ENCODE data around the gene AXIN1. TPM values are rescaled to one million over a fixed set of nuclear protein-coding genes. Genes with fewer than 3 reads are reported as not detected.
"Not testable (repeated sequence)": the region's sequence is repeated elsewhere in the genome, so short reads cannot be mapped to it uniquely, and the experiment has no call there.

The AXIN1 gene
- total RNA-seq, 2 donors from 2014 or later = 32.8 to 38.4 TPM

DNA sequence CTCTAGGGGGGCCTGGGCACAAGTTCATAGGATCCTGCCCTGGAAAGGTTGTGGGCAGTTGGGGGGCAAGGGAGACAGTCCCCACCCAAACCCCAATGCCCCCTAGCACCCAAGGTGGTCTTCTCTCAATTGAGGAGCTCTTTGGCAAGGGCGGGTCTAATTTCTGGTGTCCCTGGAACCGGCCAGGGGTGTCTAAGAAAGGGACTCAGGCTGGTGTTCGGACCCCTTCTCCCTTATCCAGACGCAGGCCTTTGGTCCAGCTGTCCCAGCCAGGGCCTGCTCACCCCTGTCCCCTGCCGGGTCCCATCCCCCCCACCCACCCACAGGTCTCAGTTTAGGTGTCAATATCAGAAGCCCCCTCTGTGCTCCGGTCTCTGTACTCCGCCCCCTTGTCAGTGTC is 73.0 kb downstream of the AXIN1 start:
- intact Hi-C loops (cut with DNase I, micrococcal nuclease) = no loop called here
- no peak for ATAC-seq

DNA sequence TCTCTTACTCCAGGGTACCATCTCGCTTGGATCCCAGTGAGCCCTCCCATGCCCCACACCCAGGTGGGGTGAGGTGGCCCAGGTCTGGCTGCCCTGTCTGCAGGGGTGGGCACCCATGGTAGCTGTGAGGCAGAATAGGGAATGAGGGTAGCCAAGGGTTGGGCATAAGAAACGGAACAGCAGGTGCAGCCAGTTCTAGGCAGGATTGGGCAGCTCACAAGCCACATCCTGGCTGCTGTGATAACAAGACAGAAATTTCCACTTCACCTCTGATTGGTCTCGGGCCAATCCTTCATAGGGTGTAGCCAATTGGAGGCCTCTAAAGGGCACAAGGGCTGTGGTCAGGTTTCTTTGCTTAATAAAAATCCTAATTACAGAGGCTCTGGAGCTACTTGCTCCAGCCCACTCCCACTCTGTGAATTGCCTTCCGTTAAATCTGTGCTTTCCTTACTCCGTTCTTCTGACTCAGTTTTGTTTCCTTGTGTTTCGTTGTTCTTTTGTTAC is 73.6 kb downstream of the AXIN1 start:
- peak; percentile 35 for ATAC-seq
- intact Hi-C loops (cut with DNase I, micrococcal nuclease) = no loop called here
- no peak for DNase-seq

More for the DNA sequence above, 73.0 kb downstream of the AXIN1 start:
- DNase-seq = no peak

DNA sequence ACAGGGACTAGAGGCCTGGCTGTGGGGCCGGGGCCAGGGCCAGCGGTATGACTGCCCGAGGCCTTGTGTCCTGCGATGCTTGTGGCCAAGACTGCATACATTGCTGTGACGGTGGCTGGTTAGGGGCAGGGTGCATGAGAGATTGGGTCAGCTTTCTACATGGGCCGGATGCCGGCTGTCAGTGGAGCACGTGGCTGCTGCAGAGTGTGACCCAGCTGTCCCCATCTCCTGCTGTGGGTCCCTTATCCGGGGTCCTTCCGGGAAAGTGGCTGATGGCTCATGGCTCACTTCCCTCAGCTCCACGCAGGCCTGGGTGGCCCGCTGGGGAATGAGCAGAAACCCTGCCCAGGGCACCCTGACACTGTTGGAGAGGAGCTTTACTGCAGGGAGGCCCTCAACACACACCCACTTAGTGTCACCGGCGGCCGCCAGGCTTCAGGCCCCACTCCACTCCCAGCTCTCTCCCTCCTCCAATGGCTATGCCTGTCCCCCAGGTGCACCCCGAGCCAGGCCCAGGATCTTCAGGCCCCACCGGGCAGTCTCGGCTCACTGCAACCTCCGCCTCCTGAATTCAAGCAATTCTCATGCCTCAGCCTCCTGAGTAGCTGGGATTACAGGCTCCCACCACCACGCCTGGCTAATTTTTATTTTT is 76.0 kb downstream of the AXIN1 start:
- intact Hi-C loops (cut with DNase I, micrococcal nuclease) = no loop called here
- ATAC-seq (no peak), DNase-seq (no peak)

DNA sequence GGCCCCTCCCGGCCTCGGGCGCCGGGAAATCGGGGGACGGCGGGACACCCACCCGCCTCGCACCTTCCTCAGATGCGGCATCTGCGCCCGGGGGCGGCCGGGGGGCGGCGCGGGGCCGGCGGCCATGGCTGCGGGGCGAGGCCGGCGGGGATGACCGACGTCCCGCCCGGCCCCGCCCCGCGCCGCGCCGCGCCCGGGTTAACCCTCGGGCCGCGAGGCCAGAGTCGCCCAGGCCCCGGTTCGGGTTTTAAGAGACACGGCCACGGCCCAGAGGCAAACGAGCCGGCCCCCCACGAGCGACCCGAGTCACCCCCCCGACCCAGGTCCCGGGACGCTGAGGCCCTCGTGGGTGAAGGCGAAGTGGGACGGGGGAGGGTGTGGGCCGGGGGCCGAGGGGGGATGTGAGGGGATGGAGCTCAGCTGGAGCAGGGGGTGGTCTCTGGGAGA is 76.7 kb downstream of the AXIN1 start, which contains the start of gene RGS11:
TSS of gene RGS11 (minus strand) at position 159 of the 447 bp plus-strand sequence. CDS start at position 126, 33 bp downstream.
- DNase-seq (no peak), ATAC-seq (peak; percentile 31)
- intact Hi-C loops (cut with DNase I, micrococcal nuclease) = no loop called here

DNA sequence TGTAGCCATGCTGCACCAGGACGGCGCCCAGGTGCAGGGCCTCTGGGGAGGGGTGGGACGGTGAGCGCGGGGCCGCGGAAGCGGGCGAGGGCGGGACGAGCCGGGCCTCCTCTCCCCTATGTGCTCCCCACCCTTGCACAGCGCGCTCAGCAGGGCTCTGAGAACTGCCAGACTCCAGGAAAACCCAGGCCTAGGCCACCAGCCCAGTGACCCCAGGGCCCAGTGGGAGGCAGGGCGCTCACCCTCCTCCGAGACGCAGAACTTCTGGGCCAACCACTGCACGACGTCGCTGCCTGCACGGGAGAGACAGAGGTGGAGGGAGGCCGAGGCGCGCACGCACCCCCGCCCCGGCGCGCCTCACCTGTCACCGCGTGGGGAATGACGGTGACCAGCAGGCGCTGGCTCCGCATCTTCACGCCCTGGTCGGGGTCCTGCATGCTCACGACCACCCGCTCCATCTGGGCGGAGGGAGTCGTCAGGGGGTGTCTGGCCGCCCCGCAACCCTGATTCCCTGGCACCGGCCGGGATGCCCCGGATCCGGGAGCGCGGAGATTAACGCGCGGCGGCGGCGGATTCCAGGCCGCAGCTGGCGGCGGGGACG is 77.4 kb downstream of the AXIN1 start:
- ATAC-seq (peak; percentile 31), DNase-seq (no peak)
- intact Hi-C loops (cut with DNase I, micrococcal nuclease) = no loop called here

DNA sequence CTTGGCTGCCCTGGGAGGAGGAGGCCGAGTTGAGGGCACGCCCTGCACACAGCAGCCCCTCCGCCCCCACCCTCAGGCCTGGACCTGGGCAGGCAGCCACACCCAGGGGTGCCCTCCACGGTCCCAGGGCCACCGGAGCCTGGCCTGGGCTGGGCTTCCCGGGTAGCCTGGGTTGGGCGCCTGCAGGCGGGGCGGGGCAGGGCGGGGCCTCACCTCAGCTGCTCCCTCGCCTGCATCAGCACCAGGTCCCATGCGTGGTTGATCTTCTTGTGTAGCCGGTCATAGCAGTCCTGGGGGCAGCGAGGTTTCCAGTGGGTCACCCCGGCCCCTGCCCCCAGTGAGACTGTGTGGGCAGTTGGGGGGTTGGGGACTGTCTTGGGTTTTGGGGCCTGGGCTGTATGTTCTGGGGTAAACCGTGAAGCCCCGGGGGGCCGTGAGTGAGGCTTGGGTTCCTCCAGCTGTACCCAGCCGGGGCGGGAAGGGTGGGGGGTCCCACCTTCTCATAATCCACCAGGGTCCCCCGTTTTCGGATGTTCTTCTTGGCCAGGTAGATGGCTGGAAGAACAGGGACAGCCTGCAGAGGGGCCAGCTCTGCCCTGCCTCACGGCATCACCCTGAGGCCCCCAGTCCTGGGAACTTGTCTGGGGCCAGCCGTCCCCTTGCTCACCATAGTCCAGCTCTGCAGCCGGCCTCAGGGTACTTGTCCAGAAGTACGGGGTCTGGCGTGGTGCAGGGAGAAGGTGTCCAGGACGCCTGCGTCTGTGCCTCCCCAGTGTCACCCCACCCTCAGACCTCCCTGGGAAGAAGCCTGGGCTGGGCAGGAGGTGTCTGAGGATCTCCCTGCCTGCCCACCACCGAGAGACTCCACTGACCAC is 78.7 kb downstream of the AXIN1 start:
- intact Hi-C loops (cut with DNase I, micrococcal nuclease) = no loop called here
- DNase-seq (peak; percentile 69 to 79), ATAC-seq (peak; percentile 75)

DNA sequence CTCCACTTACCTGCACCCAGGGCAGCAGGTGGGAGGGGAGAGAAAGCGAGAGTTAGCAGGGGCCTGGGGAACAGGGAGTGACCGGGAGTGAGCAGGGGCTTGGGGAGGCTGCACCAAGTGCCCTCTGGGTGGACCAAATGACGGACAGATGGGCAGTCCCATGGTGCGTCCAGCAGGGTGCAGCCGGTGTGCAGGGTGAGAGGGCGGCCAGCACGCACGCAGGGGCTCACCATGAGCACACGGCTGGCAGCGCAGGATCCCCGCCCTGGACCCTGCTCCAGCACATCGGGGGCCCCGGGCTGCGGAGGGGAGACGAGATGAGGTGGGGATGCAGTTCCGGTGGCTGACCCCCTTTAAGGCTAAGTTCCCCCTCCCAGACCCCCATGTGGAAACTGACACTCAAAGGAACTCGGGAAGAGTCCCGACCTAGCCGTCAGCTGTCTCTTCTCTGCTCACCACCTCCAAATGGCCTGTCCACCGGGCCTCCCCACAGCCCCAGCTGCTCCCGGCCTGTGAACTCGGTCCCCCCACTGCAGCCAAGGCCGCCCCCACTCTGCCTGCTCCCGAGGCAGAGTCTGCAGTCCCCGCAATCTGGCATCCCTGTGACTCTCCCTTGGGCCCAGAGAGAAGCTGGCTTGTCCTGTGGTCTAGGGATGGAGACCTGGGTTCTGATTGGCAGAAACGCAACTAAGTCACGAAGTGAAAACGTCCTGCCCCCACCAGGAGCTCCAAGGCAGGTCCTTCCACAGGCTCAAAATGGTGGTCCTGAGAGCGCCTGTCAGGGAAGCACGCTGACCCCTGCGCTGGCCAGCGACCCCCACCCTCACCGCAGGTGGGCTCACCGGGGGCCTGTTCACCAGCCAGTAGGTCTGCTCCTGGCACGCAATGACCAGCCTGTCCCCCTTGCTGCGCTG is 79.6 kb downstream of the AXIN1 start:
- intact Hi-C loops (cut with DNase I, micrococcal nuclease) = no loop called here
- ATAC-seq = no peak
- no peak for DNase-seq

DNA sequence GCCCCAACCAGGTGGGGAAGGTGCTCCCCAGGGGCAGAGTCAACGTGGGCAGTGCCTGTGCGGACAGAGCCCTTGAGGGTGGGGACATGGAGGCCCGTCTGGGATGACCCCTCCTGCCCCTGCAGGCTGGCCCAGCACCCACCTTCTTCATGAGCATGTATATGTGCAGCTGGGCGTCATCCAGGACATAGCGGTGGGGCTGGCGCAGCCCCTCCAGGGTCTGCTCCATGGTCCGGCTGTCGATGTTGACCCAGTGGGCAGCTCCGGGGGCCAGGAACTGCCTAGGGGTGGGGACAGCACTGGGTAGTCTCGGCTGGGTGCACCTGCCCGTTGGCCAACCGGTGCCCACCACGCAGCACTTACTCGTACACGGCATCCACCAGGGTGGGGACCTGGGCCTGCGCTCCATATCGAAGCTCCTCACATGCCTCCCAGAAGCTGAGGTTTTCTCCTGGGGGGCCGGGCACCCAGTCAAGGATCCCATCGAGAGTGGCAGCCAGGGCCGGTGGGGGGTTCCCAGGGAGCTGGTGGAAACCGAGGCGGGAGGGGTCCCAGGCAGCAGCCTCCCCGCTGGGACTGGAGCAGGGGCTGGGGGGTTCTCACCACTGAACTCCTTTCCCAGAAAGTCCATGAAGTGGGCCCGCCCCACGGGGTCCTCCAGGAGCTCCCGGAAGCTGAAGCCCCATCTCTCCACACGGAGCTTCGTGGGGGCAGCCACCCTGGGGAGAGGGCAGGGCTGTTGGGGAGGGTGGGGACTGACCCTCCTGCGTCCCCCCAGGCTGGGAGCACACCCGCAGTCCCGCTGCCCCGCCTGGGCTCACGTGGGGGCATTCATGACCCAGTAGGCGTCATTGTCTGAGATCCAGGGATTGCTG is 81.9 kb downstream of the AXIN1 start:
- intact Hi-C loops (cut with DNase I, micrococcal nuclease) = no loop called here

DNA sequence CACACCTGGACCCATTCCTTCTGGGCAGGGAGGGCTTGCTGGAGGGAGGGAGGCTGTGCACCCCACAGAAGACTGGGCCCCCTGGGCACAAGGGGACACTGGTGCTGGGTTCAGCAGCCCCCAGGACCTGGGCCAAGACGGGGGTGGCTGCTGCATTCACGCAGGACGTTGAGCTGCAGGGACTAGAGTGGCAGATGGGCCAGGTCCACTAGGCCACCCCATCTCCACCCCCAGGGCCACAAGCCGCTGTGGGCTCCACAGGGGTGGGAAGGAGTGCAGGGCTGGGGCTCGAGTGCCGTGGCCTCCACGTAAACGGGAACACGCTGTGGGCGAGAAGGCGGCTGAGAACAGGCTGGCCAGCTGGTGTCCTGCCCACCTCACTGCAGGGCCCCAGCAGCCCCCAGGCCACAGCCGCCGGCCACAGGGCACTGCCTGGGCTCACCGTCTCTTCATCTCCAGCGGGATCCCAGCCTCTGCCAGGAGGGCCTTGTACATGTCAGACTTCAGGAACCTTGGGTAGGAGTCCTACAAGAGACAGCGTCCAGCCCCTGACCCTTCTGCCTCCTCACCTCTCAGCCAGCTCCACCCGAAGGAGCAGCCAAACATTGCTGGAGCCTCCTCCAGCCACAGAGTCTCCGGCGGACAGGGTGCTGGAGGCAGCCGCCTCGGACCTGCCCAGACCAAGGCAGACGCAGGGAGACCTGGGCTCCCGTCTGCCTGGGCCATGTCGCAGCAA is 83.3 kb downstream of the AXIN1 start:
- DNase-seq = no peak
- ATAC-seq = no peak
- intact Hi-C loops (cut with DNase I, micrococcal nuclease) = no loop called here

More for the DNA sequence above, 81.9 kb downstream of the AXIN1 start:
- no peak for ATAC-seq
- no peak for DNase-seq

DNA sequence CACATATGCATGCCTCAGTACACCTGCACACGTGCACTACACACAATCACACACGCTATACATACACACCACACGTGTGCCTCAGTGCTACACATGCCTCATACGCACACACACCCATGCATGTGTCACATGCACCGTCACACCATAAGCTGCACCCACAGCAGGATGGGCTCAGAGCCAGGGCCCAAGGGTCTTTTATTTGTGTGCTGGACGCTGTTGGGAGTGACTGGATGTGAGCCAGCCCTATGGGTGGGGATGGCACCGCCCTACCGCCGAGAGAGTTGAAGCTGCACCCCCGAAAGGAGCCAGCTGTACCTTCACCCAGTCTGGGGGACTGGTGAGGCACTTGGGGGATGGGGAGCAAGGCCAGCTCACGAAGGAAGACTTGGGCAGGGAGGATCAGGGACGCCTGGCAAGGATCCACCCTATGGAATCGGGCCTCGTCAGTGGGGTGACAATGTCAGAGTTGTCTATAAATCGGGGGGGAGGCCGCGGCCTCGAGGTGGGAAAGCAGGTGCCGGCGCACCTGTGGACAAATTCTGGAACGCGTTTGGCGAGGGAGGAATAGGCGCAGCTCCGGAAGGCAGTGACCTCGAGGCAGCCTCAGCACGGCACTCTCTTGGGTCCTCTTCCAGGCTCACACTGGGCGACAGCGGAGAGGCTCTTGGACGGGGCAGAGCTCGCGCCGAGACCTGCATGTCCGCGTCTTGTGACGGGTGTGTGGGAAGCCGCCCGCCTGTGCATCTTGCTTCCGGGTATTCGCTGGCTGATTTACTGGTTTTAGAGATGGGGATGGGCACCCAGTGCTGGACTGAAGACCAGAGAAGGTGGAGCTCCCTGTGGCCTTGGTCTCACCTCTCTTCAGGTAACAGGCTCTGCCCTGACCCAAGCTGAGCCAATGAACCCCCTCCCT is 84.1 kb downstream of the AXIN1 start:
- DNase-seq (peak; percentile 84 to 85), ATAC-seq (peak; percentile 68)
- intact Hi-C loops (cut with DNase I, micrococcal nuclease) = no loop called here

DNA sequence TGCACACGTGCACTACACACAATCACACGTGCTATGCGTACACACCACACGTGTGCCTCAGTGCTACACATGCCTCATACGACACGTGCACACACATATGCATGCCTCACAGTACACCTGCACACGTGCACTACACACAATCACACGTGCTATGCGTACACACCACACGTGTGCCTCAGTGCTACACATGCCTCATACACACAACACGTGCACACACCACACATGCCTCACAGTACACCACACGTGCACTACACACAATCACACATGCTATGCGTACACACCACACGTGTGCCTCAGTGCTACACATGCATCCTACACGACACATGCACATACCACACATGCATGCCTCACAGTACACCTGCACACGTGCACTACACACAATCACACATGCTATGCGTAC is 85.0 kb downstream of the AXIN1 start:
- intact Hi-C loops (cut with DNase I, micrococcal nuclease); ATAC-seq; DNase-seq: not testable (repeated sequence)

DNA sequence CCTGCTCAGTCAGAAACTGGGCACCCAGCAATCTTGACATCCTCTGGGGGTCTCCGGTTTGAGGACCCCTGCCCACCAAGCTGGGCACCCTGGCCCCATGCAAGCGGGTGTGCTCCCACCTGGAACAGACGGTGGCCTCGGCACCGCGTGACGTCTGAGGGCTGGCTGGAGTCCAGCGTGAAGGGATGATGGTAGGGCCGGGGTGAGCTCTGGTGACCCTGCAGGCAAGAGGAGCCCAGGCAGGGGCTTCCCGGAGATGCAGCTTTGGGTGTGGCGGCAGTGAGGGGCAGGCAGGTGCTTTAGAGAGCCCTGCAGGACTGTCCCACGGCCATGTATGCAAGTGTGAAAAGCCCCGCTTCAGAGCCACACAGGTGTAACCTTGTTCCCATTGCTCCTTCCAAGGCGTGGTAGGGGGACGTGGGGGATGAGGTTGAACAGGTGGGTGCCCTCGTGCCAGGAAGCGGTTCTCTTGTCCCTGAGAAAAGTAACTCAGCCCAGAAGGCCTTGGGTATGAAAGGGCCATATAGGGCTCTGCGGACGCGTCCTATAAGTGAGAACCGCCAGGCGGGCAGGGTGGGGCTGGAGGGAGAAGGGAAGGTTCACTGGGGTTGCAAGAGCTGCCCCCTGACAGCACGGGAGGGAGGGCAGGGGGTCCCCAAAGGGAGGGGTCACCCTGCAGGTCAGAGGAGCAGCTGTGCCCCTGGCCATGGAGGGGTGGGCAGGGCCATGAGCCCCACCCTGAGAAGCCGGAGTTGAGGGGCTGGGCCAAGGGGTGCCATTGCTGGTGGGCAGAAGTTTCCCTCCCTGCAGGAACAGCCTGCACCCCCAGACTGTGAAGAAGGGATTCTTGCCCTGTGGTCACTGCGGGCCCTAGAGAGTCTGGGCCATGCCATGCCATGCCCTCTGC is 86.0 kb downstream of the AXIN1 start:
- ATAC-seq (no peak), DNase-seq (no peak)
- intact Hi-C loops (cut with DNase I, micrococcal nuclease) = no loop called here

DNA sequence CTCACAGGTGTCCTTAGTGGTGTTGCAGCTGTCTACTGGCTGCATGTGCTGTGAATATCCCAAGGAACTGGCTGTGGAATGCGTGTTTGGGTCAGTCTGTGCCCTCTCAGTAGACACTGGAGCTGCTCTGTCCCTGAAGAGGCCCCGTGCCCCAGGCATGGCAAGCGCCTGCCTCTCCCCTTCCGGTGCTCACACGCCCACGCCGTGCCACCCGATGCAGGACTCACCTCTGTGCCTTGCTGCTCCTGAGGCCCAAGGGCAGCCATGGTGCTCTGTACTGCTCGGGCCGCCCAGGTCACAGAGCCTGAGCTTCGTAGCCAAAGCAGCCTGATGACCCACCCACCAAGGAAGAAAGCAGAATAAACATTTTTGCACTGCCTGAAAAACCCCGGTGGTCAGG is 86.8 kb downstream of the AXIN1 start:
- intact Hi-C loops (cut with DNase I, micrococcal nuclease) = no loop called here
- DNase-seq = no peak
- ATAC-seq = peak; percentile 34

DNA sequence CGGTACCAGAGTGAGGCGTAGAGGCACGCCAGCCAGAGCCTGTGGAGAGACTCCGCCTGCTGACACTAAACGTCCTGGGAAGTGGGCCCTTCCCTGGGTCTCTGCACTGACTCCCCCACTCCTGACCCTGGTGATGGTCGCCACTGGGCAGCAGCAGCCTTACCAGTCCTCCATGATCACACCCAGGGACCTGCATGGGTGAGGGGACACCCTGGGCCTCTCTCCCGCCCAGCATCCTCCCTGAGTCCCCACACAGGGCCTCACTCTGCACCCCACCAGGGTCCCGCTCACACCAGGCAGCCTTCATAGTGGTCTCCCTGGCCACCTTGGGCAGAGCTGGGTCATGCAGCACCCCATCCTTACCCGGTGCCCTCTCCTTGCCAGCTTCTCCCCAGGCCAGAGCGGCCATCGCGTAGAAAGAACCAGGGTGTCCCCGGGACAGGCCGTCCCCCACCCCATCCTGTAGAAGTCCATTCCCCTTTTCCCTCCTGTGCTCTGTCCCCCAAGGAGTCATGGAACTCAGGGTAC is 87.5 kb downstream of the AXIN1 start:
- intact Hi-C loops (cut with DNase I, micrococcal nuclease) = no loop called here
- ATAC-seq (no peak), DNase-seq (no peak)

Data from left colon (tissue), 2 donors.